ENCODE measurements around the gene C1orf105. TPM values are rescaled to one million over a fixed set of nuclear protein-coding genes. Genes with fewer than 3 reads are reported as not detected.

The C1orf105 gene
- total RNA-seq, 4 donors from 2014 or later = 0.61 to 0.67 TPM; not detected in 2

DNA sequence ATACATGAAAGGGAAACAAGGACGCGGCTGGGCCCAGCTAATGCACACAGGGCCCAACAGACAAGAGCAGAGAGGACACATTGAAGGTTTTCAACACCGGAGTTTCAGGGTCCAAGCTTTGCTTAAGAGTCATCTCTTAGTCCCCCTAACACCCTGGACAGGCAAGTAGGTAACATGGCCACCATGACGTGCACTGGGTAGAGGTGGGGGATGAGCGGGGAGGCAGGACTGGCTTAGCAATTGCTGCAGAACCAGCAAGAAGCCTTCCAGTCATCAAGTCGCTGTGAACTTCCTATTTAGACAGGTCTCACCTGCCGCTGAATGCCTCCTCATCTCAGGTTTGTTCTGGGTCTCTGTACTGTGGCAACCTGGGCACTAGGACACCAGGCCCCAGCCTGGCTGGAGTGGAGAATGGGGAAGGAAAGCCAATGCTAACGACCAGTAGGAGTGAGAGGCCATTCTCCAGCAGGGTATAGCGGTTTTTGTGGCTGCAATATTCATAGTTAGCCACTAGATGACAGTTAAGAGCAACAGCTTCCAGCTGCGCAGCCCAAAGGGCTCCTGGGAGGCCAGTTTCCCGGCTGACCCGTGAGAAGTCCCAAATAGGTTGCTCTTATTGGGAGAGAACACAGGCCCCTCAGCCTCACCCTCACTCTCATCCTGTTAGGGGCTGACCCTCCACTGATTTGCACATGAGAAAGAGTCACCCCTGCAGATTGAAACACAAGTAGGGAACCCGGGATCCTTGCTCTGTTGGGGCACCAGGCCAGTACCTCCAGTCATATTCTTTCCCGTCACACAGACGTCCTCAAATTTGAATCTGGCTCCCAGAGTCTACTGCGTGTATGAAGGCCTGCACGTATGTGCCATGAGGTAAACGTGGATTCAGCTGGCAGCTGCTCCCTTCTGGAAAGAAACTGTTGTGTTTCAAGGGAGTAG, 29.4 kb downstream of the C1orf105 start:
- no peak overlapping the region for H3K27ac ChIP-seq
- peaks cover 36 to 48% of the 10 kb centered on the region in 2 donors for H3K4me1 ChIP-seq
- ATAC-seq (peak; percentile 68 to 76), DNase-seq (peak; percentile 12 to 22)
- no peaks in the 10 kb centered on the region for H3K9me3 ChIP-seq
- no peaks in the 10 kb centered on the region for H3K36me3 ChIP-seq
- peak; percentile 32 to 70 (median 66) for TF ChIP-seq CTCF (IDR thresholded peaks at IDR 0.05 in 4 of 5, conservative IDR thresholded peaks at IDR 0.05 in 1 of 5)
- TF ChIP-seq POLR2A (IDR thresholded peaks at IDR 0.05) = no peak
- in situ Hi-C loops (cut with MboI; ENCODE audit: low sequenced_read_pairs in 4 of 4) (loop anchor here in 3 of 4 donors (25.0 kb wide), 4 partner anchors 262 to 663 kb away; partner anchors contain the start of genes DNM3 (in 1 of the 3) and METTL13 (in 1 of the 3)), intact Hi-C loops (cut with DNase I; ENCODE audit: low total_unique reads) (loop anchor here (10.0 kb wide), 2 partner anchors 805 to 1705 kb away; partner anchors contain the start of gene RABGAP1L)
- H3K27me3 ChIP-seq = no peaks in the 10 kb centered on the region
- H3K4me3 ChIP-seq = no peak overlapping the region

DNA sequence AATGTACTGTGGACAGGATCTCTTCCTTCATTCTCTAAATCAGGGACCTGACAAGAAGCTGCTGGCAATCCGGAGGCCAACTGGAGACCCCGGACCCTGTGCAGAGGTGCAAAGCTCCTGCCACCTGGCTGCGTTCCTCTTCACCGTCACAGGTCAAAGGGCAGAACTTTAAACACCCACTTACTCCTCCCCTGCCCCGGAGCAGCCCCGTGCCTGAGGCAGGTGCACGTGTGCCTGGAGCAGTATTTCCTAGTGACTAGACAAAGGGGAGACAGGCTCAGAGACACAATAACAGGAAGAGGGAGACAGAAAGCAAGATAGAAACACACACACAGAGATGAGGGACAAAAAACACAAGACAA, 30.0 kb downstream of the C1orf105 start:
- Histone ChIP-seq H3K4me3 (no peak overlapping the region), H3K4me1 (peaks cover 36 to 45% of the 10 kb centered on the region in 2 donors), H3K36me3 (no peaks in the 10 kb centered on the region), H3K27me3 (no peaks in the 10 kb centered on the region), H3K9me3 (no peaks in the 10 kb centered on the region), H3K27ac (no peak overlapping the region)
- intact Hi-C loops (cut with DNase I; ENCODE audit: low total_unique reads) = no loop called here
- in situ Hi-C loops (cut with MboI; ENCODE audit: low sequenced_read_pairs in 4 of 4) = loop anchor here in 1 of 4 donors (25.0 kb wide), 1 partner anchor 262 kb away; no protein-coding TSS in a partner anchor
- ATAC-seq = no peak
- TF ChIP-seq CTCF (IDR thresholded peaks at IDR 0.05 in 4 of 5, conservative IDR thresholded peaks at IDR 0.05 in 1 of 5) (no peak), POLR2A (IDR thresholded peaks at IDR 0.05) (no peak)
- no peak for DNase-seq

- H3K4me3 ChIP-seq = no peak overlapping the region
Measured at GRCh38 chr1:172451002-172451443, 30.5 kb downstream of the C1orf105 start.

DNA sequence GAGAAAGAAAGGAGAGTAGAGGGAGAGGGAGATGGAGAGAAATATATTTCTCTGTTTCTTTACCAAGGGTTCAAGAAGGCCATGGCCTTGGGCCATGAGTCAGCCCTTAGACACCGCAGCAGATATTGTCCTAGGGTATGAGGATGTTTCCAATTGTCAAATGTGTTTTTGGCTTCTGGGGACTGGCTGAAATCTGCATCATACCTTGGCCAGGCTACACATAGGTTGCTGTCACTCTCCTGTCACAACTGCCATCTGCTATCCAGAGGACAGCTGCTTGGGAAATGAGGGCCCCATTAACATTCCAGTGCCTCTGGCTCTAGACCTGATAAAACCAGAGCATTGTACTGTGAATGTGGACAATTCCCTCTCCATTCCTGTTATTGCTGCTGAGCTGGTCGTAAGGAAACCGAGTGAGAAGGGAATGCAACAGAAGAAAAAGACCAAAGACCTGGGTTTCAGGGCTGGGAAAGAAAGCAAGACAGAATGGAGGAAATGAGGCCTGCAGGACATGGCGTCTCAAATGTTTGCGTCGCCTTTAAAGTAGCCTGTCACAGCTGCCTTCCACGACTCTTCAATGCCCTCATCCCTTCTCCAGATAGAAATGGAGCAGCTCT, 32.2 kb downstream of the C1orf105 start:
- no peak for DNase-seq
- peak overlapping the region in 3 of 4 donors; percentile 6 to 63 (median 16) for H3K27ac ChIP-seq
- H3K4me1 ChIP-seq = peaks cover 17 to 23% of the 10 kb centered on the region in 2 donors
- H3K36me3 ChIP-seq = no peaks in the 10 kb centered on the region
- in situ Hi-C loops (cut with MboI; ENCODE audit: low sequenced_read_pairs in 4 of 4) = loop anchor here in 1 of 4 donors (25.0 kb wide), 1 partner anchor 260 kb away; no protein-coding TSS in a partner anchor
- H3K27me3 ChIP-seq = no peaks in the 10 kb centered on the region
- TF ChIP-seq POLR2A (IDR thresholded peaks at IDR 0.05) = no peak
- no peak for TF ChIP-seq CTCF (IDR thresholded peaks at IDR 0.05 in 4 of 5, conservative IDR thresholded peaks at IDR 0.05 in 1 of 5)
- H3K9me3 ChIP-seq = no peaks in the 10 kb centered on the region
- intact Hi-C loops (cut with DNase I; ENCODE audit: low total_unique reads) = no loop called here
- ATAC-seq = peak; percentile 50 to 60
- no peak overlapping the region for H3K4me3 ChIP-seq

More at GRCh38 chr1:172451002-172451443, 30.5 kb downstream of the C1orf105 start:
- no peak for DNase-seq
- Histone ChIP-seq H3K4me1 (peaks cover 33 to 40% of the 10 kb centered on the region in 2 donors), H3K27me3 (no peaks in the 10 kb centered on the region), H3K27ac (no peak overlapping the region), H3K36me3 (no peaks in the 10 kb centered on the region), H3K9me3 (no peaks in the 10 kb centered on the region)
- no peak for ATAC-seq
- TF ChIP-seq CTCF (IDR thresholded peaks at IDR 0.05 in 4 of 5, conservative IDR thresholded peaks at IDR 0.05 in 1 of 5) = no peak
- no peak for TF ChIP-seq POLR2A (IDR thresholded peaks at IDR 0.05)
- in situ Hi-C loops (cut with MboI; ENCODE audit: low sequenced_read_pairs in 4 of 4) (loop anchor here in 1 of 4 donors (25.0 kb wide), 1 partner anchor 261 kb away; no protein-coding TSS in a partner anchor), intact Hi-C loops (cut with DNase I; ENCODE audit: low total_unique reads) (no loop called here)

All from gastrocnemius medialis (tissue), 4 donors.